NCI-H1048 (cell line): Measurements from ENCODE around the gene PDCD1.

Experiments
- DNase-seq: peaks from one replicate; lab custom pipeline; 2025; lab: John Stamatoyannopoulos, UW

Gene PDCD1

GRCh38 chr2:241865416-241865956 is 6.8 kb upstream of the PDCD1 start:
- DNase-seq: no peak

- DNase-seq: no peak
Observed at GRCh38 chr2:241864850-241865213, 6.1 kb upstream of the PDCD1 start.

DNA sequence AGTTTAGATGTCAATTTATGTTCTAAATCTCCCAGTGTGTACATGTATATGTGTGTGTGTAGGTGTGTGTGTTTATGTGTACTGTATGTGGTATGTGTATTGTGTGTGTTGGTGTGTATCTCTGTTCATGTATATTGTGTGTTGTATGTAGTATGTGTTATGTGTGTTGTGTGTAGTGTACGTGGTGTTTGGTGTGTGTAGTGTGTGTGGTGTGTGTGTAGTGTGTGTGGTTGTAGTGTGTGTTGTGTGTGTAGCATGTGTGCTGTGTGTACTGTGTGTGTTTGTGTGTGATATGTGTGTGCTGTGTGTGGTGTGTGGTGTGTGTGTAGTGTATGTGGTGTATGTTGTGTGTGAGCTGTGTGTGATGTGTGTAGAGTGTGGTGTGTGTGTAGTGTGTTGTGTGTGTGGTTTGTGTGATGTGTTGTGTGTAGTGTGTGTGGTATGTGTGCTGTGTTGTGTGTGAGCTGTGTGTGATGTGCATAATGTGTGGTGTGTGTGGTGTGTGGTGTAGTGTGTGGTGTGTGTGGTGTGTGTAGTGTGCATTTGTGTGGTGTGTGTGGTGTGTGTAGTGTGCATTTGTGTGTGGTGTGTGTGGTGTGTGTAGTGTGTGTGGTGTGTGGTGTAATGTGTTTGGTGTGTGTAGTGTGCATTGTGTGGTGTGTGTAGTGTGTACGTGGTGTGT is 5.6 kb upstream of the PDCD1 start:
- DNase-seq: no peak

DNA sequence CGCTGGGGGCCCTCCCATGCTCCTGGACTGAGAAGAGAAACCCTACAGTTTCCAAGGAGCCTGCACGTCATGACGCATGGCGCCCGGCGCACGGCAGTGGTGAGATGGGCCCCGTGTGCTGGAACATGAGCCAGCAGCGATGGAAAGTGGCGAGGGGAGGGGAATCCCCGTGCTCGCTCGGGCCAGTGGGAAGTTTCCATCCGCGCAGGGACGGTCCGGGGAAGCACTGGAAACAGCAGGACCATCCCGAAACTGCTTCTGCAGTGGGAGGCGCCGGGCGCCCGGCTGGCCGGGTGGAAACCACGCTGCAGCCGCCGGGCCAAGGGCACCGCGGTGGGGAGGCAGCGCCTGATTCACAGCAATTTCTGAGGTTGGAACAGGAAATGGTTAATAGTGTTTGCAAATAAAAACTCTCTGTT is 4.9 kb upstream of the PDCD1 start:
- DNase-seq: no peak

- no peak for DNase-seq
Observed at GRCh38 chr2:241862775-241863535, 4.3 kb upstream of the PDCD1 start.

- no peak for DNase-seq
Observed at GRCh38 chr2:241862093-241862492, 3.4 kb upstream of the PDCD1 start.

DNA sequence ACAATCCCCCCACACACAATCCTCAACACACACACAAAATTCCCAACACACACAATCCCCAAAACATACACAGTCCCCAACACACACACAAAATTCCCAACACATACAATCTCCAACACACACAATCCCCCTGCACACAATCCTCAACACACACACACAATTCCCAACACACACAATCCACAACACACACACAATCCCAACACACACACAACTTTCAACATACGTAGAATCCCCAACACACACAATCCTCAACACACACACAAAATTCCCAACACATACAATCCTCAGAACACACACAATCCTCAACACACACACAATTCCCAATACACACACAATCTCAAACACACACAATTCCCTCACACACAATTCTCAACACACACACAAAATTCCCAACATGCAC is 2.6 kb upstream of the PDCD1 start:
- no peak for DNase-seq

DNA sequence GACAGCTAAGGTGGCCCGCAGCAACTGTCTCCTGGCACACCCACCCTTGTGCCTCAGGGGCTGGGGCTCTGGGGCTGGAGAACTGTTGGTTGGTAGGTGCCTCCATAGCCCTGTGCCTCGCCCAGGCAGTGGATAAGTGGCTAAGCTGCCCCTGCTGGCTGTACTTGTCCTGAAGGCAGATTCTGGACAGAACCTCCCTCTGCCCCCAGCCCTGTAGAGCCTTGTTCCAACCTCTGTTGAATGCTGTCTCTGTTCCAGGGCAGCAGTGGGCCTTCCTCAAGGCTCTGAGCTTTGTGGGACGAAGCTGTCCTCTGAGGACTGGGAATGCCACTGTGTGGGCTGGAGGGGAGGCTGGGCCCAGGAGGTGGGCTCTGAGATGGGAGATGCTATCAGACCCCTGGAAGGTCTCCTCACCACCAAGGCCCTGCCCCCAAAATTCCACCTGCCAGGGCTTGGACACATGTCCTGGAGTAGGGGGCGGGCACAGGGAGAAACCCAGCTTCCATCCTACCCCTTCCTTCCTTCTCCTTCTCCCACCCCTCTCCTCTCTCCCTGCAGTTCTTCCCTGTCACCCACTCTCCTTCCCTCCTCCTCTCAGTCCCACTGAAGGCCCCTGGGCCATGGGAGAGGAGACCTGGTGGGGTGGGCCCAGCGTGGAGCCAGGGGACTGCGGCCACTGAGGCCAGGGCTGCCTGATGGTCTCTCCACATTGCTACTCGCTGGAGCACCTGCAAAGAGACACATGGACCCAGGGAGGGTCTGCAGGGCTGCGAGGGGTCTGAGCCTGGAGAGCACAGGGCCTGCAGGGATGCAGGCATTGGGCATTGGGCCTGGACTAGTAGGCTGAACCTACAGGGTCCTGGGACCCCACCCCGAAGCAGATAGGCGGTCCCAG is 1.7 kb upstream of the PDCD1 start:
- no peak for DNase-seq

DNA sequence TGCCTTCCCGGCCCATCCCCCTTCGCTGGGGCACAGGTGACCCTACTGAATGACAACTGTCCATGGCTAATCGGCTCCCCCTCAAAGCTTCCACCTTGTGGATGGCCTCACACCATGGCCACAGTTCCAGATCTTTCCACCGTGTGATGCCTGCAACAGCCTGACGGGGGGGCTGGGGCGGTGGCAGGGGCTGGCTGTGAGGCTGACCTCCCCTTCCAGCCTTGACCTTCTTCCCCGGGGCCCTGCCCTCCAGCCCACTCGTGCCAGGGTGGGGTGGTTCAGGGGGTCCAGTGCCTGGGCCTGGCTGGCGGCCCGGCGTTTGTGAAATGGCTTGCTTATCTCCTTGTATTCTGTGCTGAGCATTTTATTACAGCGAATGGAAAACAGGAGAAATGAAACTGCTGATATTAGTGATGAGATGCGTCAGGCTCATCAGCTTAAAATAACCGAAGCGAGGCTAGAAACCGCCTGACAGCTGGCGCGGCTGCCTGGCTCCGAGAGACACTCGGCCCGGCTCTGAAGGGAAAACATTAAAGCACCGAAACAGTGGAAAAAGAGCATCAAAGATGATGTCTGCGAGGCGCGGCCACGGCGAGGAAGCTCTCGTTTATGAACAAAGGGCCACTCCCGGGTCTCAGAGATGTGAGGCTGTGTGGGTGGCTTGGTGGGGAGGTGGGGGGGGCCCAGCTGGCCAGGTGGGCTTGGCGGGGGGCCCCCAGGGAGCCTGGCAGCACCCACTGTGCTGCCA is 916 bp upstream of the PDCD1 start:
- no peak for DNase-seq

- DNase-seq: no peak
Observed at GRCh38 chr2:241859017-241859435, 332 bp upstream of the PDCD1 start.

DNA sequence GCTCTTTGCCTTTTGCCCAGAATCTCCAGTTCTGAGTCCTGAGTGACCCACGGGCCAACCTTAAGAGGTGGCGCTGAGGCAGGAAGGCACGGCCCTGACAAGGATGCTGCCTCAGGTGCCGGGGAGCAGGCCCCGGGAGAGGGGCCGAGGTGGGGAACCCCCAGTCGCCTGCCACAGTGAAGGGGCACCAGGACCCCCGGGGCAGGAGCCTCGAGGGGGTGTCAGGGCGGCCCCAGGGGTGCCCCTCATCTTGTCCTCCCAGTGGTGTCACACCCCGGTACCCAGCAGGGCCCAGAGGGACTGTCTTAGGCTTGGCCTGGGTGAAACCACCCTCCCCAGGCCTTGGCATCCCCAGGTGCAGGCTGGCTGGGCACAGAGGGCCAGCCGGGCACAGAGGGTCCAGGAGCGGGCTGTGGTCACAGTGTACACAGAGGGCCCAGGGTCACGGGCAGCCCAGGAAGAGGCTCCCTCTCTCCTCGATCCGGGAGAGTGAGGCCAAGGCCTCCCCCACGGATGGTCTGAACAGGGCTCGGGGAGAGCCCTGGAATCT is 1.0 kb downstream of the PDCD1 start:
- no peak for DNase-seq

- DNase-seq: no peak
Observed at GRCh38 chr2:241857041-241857541, 1.6 kb downstream of the PDCD1 start.

DNA sequence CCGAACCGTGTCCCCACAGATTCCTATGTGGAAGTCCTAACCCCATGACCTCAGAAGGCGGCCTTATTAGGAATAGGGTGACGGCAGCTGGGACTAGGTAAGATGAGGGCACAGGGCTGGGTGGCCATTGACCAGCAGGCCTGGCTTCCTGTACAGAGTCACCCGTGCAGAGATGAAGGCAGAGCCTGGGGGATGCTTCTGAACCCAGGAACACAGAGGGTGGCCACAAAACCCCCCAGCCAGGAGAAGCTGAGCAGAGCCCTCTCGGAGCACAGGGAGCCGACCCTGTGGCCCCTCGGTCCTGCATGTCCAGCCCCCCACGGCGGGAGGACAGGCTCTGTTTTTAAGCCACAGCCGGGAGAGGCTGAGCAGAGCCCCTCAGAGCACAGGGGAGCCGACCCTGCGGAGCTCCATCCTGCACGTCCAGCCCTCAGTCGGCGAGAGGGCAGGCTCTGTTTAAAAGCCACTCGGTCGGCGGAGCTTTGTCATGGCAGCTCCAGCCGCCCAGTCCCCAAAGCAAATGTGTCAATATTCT is 2.7 kb downstream of the PDCD1 start:
- DNase-seq: no peak

DNA sequence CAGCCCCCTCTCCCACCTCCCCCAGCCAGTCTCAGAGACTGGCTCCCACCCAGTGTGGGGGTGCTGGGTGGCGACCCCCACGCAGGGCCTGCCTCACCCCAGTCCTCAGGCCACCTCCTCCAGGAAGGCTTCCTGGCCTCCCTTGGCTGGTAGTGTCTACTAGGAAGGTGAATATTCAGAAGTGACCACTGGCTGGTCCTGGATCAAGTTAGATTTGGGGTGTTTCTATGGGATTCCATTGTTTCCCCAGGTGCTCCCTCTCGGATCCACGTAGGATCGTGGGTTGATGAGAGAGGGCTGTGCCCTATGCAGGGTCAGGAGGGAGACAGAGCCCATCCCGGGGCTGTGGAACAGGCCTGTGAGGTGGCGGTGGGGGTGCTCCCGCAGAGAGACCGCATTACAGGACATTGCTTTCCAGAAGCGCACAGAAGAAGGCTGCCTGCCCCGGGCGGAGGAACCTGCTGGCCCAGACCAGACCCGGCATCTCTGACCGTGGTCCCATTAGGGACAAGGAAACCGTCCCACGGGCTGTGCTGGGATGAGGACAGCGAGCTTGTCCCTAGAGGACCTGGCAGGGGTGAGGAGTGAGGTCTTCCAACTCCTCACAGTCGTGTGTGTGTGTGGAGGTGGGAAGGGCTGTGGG is 3.3 kb downstream of the PDCD1 start:
- DNase-seq: no peak

- no peak for DNase-seq
Observed at GRCh38 chr2:241854342-241855244, 4.1 kb downstream of the PDCD1 start.

DNA sequence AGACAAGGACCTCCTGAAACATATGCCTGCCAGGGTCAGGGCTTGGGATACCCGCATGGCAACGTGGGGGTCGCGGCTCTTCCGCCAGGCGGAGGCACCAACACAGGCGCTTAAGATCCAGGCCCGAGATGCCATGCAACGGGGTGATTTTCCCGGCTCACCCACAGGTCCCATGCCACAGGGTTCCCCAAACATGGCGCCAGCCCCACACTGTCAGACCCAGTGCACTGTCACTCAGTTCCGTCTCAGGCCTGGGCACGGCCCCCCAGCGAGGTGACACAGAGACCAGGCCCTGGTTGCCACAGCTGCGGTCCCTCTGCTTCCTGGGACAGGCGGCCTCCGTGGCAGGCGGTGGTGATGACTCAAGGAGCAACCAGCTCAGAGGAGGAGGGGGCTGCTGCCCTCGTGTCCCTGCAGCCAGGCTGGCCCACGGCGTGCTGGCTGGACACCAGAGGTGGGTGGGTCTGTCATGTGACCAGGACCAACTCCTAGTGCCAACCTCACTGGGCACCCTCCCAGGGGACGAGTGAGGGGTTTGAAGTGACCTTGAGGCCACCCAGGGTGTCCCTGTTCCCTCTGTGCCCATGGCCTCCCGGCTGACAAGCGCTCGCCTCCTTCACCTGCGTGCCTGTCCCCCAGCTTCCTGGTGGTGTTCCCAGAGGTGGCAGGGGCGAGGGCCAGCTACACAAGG is 4.9 kb downstream of the PDCD1 start:
- no peak for DNase-seq

- no peak for DNase-seq
Observed at GRCh38 chr2:241852981-241853631, 5.6 kb downstream of the PDCD1 start.
